ENCODE data around the gene EDDM13.

DNA sequence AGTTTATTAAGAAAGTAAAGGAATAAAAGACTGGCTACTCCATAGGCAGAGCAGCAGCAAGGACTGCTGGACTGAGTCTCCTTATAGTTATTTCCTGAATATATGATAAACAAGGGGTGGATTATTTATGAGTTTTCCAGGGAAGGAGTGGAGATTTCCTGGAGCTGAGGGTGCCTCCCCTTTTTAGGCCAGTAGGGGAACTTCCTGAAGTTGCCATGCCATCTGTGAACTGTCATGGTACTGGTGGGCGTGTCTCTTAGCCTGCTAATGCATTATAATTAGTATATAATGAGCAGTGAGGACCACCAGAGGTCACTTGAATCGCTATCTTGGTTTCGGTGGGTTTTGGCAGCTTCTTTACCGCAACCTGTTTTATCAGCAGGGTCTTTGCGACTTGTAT is 28.6 kb downstream of the EDDM13 start:
- TF ChIP-seq POLR2A (IDR thresholded peaks at IDR 0.05; ENCODE audit: low read depth, low read length) (no peak), SPI1 (IDR thresholded peaks at IDR 0.05; ENCODE audit: low read depth, low read length) (no peak), POLR2AphosphoS5 (IDR thresholded peaks at IDR 0.05; ENCODE audit: low read depth, low read length) (no peak), TAF1 (IDR thresholded peaks at IDR 0.05; ENCODE audit: low read depth, low read length) (no peak), PAX5 (IDR thresholded peaks at IDR 0.05; ENCODE audit: insufficient read depth, low read length, severe bottlenecking) (no peak), POU2F2 (IDR thresholded peaks at IDR 0.05; ENCODE audit: low read depth, low read length) (no peak)

Measured in GM12891 (cell line).